A673 (cell line): Measurements from ENCODE around the gene XRCC6. TPM values are rescaled to one million over a fixed set of nuclear protein-coding genes. Genes with fewer than 3 reads are reported as not detected.
A peak's percentile ranks its signal among the peaks of the same experiment; 100 is the strongest.
"Not testable (repeated sequence)": the region's sequence is repeated elsewhere in the genome, so short reads cannot be mapped to it uniquely, and the experiment has no call there.

ENCODE experiments used
- BruUV-seq: library from RNA; stranded (reverse); fragments of 400-500 nt; replicated peaks from 2 replicates; lab custom pipeline; 2021; lab: Mats Ljungman, UMichigan
- CTCF ChIA-PET: fragments of 300-600 bp; sonication (Branson Sonifier 250); formaldehyde crosslinking; loops from one replicate; lab custom pipeline; 2022; ENCODE audit warnings: antibody characterized with exemption; lab: Charles Lee
- POLR2A ChIA-PET: fragments of 300-600 bp; sonication (Branson Sonifier 250); formaldehyde crosslinking; loops from one replicate; lab custom pipeline; 2022; ENCODE audit warnings: antibody characterized with exemption; ENCODE audit not compliant: low non-redundant PET; lab: Charles Lee
- DNase-seq: peaks from one replicate; pipeline ENCODE4 v3.0.0-alpha.2; 2015; ENCODE audit warnings: low spot score
- H3K27ac ChIP-seq: fragments of 200-600 bp; sonication (generic); 2 replicates; pipeline ENCODE4 v1.5.1; 2016; ENCODE audit warnings: mixed run types, low read depth, mild to moderate bottlenecking, mixed read lengths, antibody characterized with exemption, low read length; ENCODE audit not compliant: poor library complexity, severe bottlenecking
- H3K27me3 ChIP-seq: fragments of 200-600 bp; sonication (generic); replicated peaks from 2 replicates; pipeline ENCODE4 v1.6.1; 2017; ENCODE audit warnings: mixed run types, low read depth, mild to moderate bottlenecking, mixed read lengths, antibody characterized with exemption, low read length; ENCODE audit not compliant: insufficient read depth, poor library complexity
- H3K36me3 ChIP-seq: fragments of 200-600 bp; sonication (generic); 2 replicates; pipeline ENCODE4 v1.6.1; 2016; ENCODE audit warnings: mixed run types, mild to moderate bottlenecking, mixed read lengths, antibody characterized with exemption, low read length; ENCODE audit not compliant: insufficient read depth, poor library complexity, severe bottlenecking
- H3K4me1 ChIP-seq: fragments of 200-600 bp; sonication (generic); 2 replicates; pipeline ENCODE4 v1.6.1; 2017; ENCODE audit warnings: mixed run types, mild to moderate bottlenecking, mixed read lengths, antibody characterized with exemption, low read length; ENCODE audit not compliant: insufficient read depth, poor library complexity, severe bottlenecking
- H3K4me3 ChIP-seq: fragments of 200-600 bp; sonication (generic); 2 replicates; pipeline ENCODE4 v1.5.1; 2016; ENCODE audit warnings: low read depth, mixed run types, mild to moderate bottlenecking, mixed read lengths, low read length; ENCODE audit not compliant: poor library complexity, severe bottlenecking
- H3K9me3 ChIP-seq: fragments of 200-600 bp; sonication (generic); 2 replicates; pipeline ENCODE4 v1.6.1; 2016; ENCODE audit warnings: mixed run types, low read depth, mild to moderate bottlenecking, mixed read lengths, antibody characterized with exemption, low read length; ENCODE audit not compliant: poor library complexity, severe bottlenecking
- CTCF ChIP-seq: fragments of 300-800, 200-600 bp; sonication (generic); conservative IDR thresholded peaks from 2 replicates; pipeline ENCODE4 v1.5.1; 2017; ENCODE audit warnings: low read depth, mild to moderate bottlenecking, antibody characterized with exemption, low read length, moderate library complexity, mixed read lengths
- EZH2 ChIP-seq: fragments of 200-600 bp; sonication (generic); IDR thresholded peaks from 2 replicates; pipeline ENCODE4 v1.6.1; 2017; ENCODE audit warnings: borderline replicate concordance, low read depth, mild to moderate bottlenecking, mixed read lengths, antibody characterized with exemption, low read length; ENCODE audit not compliant: poor library complexity, severe bottlenecking
- intact Hi-C: fragments of 100-400 bp; cut with micrococcal nuclease; formaldehyde crosslinking; loops from one replicate; pipeline ENCODE4 v1.10.0; 2022; ENCODE audit not compliant: unreplicated experiment
- total RNA-seq: library from RNA; stranded (reverse); gene quantifications from 2 replicates; pipeline ENCODE4 v1.2.3, GENCODE V29; 2021

Gene XRCC6
- total RNA-seq, 1 experiment from 2014 or later: 558 TPM

DNA sequence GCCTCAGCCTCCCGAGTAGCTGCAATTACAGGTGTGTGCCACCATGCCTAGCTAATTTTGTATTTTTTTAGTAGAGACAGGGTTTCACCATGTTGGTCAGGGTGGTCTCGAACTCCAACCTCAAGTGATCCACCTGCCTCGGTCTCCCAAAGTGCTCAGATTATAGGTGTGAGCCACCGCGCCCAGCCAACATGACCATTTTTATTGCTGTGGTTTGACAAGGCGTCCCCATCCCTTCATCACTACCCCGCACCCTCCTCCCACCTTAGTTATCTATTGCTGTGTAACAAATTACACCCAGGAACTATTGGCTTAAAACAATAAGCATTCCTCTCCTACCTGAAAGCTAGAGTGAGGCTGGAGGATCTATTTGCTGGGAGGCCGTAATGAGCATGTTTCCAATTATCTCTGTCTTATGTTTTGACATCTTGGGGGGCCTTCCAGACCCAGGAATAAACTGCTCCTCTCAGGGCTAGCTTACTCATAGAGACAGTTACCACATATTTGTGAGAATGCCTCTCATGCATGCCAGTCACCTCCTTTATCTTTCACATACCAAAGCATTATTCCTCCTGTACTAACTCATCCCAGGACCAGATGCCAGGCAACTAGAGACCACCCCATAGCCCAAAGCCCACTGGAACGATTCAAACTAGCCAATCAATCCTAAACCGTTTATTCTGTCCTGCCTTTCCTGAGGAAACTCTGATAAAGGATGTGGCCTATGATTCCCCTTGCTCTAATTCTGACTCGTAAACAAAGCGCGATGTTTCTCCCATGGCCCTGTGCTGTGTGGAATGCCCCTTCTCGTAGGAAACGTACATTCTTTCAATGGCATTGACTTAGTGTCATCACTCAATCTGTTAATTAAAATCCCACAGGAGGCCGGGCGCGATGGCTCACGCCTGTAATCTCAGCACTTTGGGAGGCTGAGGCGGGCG lies 48.1 kb downstream of the XRCC6 start:
- intact Hi-C loops: no loop called here
- H3K4me1 ChIP-seq: no peaks in the 10 kb centered on the region
- no peak overlapping the region for H3K27ac ChIP-seq
- DNase-seq: no peak
- H3K36me3 ChIP-seq: peaks cover 17% of the 10 kb centered on the region
- H3K27me3 ChIP-seq: no peaks in the 10 kb centered on the region
- no peak for TF ChIP-seq CTCF
- no peak for TF ChIP-seq EZH2
- CTCF ChIA-PET: no interaction called here
- no peak overlapping the region for H3K4me3 ChIP-seq
- H3K9me3 ChIP-seq: no peaks in the 10 kb centered on the region
- no TSS peak for BruUV-seq
- POLR2A ChIA-PET: no interaction called here

DNA sequence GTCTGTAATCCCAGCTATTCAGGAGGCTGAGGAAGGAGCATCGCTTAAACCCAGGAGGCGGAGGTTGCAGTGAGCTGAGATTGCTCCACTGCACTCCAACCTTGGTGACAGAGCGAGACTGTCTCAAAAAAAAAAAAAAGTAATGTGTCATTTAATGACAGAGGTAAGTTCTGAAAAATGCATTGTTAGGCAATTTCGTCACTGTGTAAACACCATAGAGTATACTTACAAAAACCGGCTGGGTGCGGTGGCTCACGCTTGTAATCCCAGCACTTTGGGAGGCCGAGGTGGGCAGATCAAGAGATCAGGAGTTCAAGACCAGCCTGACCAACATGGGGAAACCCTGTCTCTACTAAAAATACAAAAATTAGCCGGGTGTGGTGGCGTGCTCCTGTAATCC lies 51.0 kb downstream of the XRCC6 start:
- H3K4me1 ChIP-seq, H3K27ac ChIP-seq, H3K4me3 ChIP-seq, DNase-seq, POLR2A ChIA-PET, H3K27me3 ChIP-seq, H3K9me3 ChIP-seq, BruUV-seq, intact Hi-C loops: not testable (repeated sequence)
- CTCF ChIA-PET: interaction anchor here (0.6 kb wide), 1 partner anchor 87 kb away, joined by 3 read pairs; no protein-coding TSS in a partner anchor
- peaks cover 22% of the 10 kb centered on the region for H3K36me3 ChIP-seq

DNA sequence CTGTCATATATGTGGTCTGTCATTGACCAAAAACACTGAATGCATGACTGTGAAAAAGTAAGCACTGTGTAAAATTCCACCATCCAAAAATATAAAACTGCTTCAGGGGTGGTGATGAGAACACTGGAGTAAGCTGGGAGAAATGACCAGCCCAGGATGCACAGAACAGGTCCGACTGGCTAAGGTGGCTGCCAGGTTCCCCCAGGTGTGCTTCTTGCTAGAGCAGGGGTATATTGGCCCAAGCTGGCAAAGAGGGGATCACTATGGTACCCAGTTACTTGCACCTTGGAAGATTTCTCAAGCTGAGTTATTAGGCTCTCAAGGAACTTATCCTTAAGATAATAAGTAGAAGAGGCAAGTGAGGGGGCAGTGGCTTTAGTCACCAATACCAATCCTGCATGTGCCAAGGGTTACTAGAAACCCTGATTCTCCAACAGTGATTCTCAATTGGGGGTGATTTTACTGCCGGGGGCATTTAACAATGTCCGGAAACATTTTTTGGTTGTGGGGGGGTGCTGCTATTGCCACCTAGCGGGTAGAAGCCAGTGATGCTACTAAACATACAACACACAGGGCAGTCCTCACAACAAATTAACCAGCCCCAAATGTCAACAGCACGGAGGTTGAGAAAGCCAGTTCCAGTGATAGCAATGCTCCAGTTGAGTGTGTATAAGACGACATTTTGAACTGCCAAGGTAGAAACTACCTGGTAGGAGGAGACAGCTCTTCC lies 51.9 kb downstream of the XRCC6 start:
- intact Hi-C loops: no loop called here
- TF ChIP-seq EZH2 (no peak), CTCF (peak; percentile 54)
- ChIA-PET CTCF (no interaction called here), POLR2A (no interaction called here)
- H3K4me3 ChIP-seq: no peak overlapping the region
- H3K36me3 ChIP-seq: peaks cover 28% of the 10 kb centered on the region
- H3K27ac ChIP-seq: no peak overlapping the region
- no peaks in the 10 kb centered on the region for H3K9me3 ChIP-seq
- no TSS peak for BruUV-seq
- DNase-seq: peak; percentile 24
- no peaks in the 10 kb centered on the region for H3K4me1 ChIP-seq
- H3K27me3 ChIP-seq: no peaks in the 10 kb centered on the region
